Endometrial microvascular endothelial cells (primary cell): Measurements from ENCODE around the gene ISL2. TPM values are rescaled to one million over a fixed set of nuclear protein-coding genes. Genes with fewer than 3 reads are reported as not detected.

Experiments
- in situ Hi-C: cut with HindIII; loops from 2 replicates; pipeline ENCODE4 v1.10.0; 2017; ENCODE audit warnings: low sequenced_read_pairs, low pct_unique_long_range_greater_than_20kb; ENCODE audit errors: inconsistent ontology term
- total RNA-seq: library from RNA; depleted of rRNA; stranded (reverse); fragments of >200 nt; gene quantifications from one replicate; pipeline ENCODE4 v1.2.3, GENCODE V29; 2015; ENCODE audit errors: inconsistent ontology term

ISL2 gene
- total RNA-seq, 1 donor from 2014 or later: not detected

- in situ Hi-C loops: no loop called here
Measured at GRCh38 chr15:76325704-76326103, 10.9 kb upstream of the ISL2 start.

GRCh38 chr15:76327191-76328105, 9.1 kb upstream of the ISL2 start:
- in situ Hi-C loops: no loop called here

GRCh38 chr15:76328106-76328696, 8.4 kb upstream of the ISL2 start:
- in situ Hi-C loops: no loop called here

DNA sequence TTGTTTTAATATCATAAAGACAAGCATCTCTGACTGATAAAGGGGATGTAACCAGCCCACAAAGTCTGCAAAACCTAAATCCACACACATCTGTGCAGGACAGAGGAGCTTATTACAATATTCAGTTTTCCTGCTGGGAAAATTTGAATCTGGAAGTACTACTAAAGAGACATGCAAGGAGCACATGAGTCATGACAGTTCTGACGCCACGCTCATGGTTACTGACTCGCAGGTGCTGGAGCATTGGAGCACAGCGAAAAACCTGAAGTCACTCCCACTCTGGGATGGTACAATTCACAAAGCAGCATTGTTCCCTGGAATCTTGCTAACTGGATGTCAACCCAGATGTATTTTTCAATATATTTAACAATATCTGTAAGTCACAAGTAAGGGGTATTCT, 7.6 kb upstream of the ISL2 start:
- in situ Hi-C loops: no loop called here

DNA sequence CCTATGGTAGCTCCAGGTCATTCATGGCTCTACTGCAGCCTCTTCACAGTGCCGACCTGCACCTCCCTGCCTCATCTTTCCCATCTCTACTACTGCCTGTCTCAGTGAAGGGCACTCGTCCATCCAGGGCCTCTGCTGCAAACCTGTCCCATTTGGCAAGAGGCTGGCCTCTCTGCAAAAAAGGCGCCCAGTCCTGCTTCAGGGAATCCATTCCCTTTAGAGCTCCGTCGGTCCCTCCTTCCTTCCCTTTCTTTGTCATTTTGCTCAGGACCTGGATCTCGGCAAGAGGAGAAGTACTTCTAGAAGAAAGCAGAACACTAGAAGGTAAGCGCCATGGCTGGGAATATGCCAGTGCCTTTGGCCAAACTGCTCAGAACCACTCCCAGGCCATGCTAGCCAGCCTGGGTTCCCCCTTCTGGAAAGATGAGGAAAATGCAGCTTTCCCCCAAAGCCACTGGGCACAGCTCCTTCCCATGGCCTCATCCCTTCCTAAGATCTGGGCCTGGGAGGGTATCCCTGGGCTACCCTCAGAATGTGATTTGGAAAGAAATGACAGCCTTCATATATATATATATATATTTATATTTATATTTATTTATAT, 6.4 kb upstream of the ISL2 start:
- in situ Hi-C loops: no loop called here

GRCh38 chr15:76332796-76333195, 3.8 kb upstream of the ISL2 start:
- in situ Hi-C loops: no loop called here

DNA sequence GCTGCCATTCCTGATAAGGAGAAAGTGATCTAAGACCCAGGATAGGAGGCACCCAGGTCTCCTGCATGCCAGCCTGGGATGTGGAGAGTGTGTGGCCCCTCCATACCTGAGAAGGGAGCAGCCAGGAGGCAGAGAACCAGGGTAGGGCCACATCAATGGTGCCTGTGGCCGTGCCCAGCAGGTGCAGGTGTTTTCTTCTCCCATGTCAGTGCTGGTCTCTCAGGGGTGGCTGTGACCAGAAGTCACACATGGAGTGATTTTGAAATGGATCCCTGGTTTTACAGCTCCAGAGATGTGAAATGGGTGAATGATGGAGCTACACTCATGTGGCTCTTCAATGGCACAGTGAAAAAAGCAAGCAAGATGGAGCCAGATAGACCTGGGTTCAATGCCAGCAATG, 3.3 kb upstream of the ISL2 start:
- in situ Hi-C loops: no loop called here

GRCh38 chr15:76333720-76334437, 2.7 kb upstream of the ISL2 start:
- in situ Hi-C loops: no loop called here

GRCh38 chr15:76334438-76335306, 1.9 kb upstream of the ISL2 start:
- in situ Hi-C loops: no loop called here

GRCh38 chr15:76335307-76336253, 993 bp upstream of the ISL2 start:
- in situ Hi-C loops: no loop called here

- in situ Hi-C loops: no loop called here
Measured at GRCh38 chr15:76337059-76337695, 604 bp downstream of the ISL2 start.

DNA sequence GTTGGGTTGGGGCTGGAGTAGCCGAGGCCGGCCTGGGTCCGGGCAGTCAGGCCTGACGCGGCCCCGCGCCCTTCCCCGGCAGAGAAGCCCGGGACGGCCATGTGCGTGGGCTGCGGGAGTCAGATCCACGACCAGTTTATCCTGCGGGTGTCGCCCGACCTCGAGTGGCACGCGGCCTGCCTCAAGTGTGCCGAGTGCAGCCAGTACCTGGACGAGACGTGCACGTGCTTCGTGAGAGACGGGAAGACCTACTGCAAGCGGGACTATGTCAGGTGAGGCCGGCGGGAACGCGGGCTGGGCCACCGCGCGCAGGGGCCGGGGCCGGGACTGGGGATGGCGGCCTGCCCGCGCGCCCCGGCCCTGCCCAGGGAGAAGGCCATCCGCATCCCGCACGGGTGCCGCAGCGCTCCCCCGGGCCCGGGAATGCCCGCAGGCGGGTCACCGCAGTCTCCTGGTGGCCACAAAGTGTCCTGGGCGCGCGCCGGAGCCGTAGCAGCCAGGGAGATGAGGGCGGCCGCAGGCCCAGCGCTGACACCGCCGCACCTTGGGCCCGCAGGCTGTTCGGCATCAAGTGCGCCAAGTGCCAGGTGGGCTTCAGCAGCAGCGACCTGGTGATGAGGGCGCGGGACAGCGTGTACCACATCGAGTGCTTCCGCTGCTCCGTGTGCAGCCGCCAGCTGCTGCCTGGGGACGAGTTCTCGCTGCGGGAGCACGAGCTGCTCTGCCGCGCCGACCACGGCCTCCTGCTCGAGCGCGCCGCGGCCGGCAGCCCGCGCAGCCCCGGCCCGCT, 1.3 kb downstream of the ISL2 start:
- in situ Hi-C loops: no loop called here

GRCh38 chr15:76338486-76339304, 2.1 kb downstream of the ISL2 start:
- in situ Hi-C loops: no loop called here

GRCh38 chr15:76339305-76340197, 3.0 kb downstream of the ISL2 start:
- in situ Hi-C loops: no loop called here
